Measurements from ENCODE around the gene TTC17.

DNA sequence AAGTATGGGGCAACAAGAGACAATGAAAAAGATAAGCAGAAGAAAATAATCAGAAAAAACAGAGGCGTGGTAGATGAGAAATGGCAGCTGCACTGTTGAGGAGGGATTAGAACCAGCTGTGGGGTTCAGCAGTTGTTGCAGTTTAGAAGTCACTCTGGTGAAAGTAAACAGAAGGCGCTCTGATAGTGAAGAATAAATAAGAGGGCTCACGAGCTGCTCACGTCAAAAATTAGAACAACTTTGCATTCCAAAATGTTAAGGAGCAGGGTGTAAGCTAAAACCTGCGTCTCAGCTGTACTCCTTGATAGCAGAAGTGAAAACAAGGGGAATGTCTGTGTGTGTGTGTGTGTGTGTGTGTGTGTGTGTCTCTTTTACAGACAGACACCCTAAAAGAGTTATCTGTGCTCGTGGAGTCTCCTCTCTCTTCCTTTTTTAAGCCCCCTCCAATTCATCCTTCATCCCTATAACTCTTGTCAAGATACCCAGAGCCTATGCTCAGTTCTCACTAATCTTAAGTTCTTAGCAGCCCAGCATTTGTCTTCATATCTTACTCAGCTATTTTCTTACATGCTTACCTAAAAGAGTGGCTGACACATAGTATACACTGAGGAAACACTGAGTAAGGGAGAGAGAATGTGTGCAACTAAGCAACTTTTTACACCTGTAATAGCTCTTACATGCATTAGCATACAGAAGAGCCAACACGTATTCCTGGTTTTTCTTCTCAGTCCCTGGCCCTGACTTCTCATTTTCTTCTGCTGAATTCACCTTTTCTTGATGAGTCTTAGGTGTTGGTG lies 8.9 kb downstream of the TTC17 start:
- TF ChIP-seq, protein P1, sequence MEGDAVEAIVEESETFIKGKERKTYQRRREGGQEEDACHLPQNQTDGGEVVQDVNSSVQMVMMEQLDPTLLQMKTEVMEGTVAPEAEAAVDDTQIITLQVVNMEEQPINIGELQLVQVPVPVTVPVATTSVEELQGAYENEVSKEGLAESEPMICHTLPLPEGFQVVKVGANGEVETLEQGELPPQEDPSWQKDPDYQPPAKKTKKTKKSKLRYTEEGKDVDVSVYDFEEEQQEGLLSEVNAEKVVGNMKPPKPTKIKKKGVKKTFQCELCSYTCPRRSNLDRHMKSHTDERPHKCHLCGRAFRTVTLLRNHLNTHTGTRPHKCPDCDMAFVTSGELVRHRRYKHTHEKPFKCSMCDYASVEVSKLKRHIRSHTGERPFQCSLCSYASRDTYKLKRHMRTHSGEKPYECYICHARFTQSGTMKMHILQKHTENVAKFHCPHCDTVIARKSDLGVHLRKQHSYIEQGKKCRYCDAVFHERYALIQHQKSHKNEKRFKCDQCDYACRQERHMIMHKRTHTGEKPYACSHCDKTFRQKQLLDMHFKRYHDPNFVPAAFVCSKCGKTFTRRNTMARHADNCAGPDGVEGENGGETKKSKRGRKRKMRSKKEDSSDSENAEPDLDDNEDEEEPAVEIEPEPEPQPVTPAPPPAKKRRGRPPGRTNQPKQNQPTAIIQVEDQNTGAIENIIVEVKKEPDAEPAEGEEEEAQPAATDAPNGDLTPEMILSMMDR (conservative IDR thresholded peaks at IDR 0.05; ENCODE audit: low read depth, low read length), result no peak
- no peak for TF ChIP-seq EZH2 (IDR thresholded peaks at IDR 0.05; ENCODE audit: low read length, unreplicated experiment)
- TF ChIP-seq EZH2phosphoT487 (IDR thresholded peaks at IDR 0.05; ENCODE audit: borderline replicate concordance, low read length), result no peak

Data from PC-3 (cell line).